Measurements from ENCODE around the gene HSF5. TPM values are rescaled to one million over a fixed set of nuclear protein-coding genes. Genes with fewer than 3 reads are reported as not detected.
A peak's percentile ranks its signal among the peaks of the same experiment; 100 is the strongest.

HSF5 gene
- total and polyA plus RNA-seq, 2 of the 13 experiments (the other 11 are each of a cell fraction or from before 2014, with no cell fraction given): not detected

- ATAC-seq: no peak
- 89% methylated on average over 5 of the region's 6 CpGs for WGBS (ENCODE audit: low lambda C conversion rate)
- no TSS peak for BruUV-seq (replicated peaks)
- H3K9me3 ChIP-seq (ENCODE audit: low read length): no peaks in the 10 kb centered on the region
- H3K27ac ChIP-seq (ENCODE audit: extremely low read length, insufficient read depth, low read length): peak overlapping the region; percentile 92
- no peak overlapping the region for H3K4me2 ChIP-seq (ENCODE audit: low read depth, low read length)
- no peaks in the 10 kb centered on the region for H4K20me1 ChIP-seq (ENCODE audit: insufficient read depth, low read length)
- H3K4me3 ChIP-seq (replicated peaks in 1 of 3; ENCODE audit: insufficient read depth in 1 of 3, low read depth in 2 of 3, low read length in 3 of 3): no peak overlapping the region
- H2AFZ ChIP-seq (ENCODE audit: low read length): no peak overlapping the region
- no peak for FAIRE-seq
- H3K9ac ChIP-seq (ENCODE audit: insufficient read depth, low read depth, low read length): peak overlapping the region; percentile 36
- no peaks in the 10 kb centered on the region for H3K27me3 ChIP-seq (ENCODE audit: control insufficient read depth in 1 of 2, insufficient read depth in 2 of 2, low read length in 2 of 2)
- H3K36me3 ChIP-seq (replicated peaks in 1 of 2; ENCODE audit: control insufficient read depth in 1 of 2, insufficient read depth in 2 of 2, low read length in 2 of 2): peaks cover 35 to 63% of the 10 kb centered on the region in 2 experiments
- 0 out of 2 replicates have a peak, but pooled peaks have one; percentile 19 for TF ChIP-seq RBFOX2 (IDR thresholded peaks at IDR 0.05; ENCODE audit: low read depth, low read length)
- TF ChIP-seq MZF1 (CRISPR knock-in tag; IDR thresholded peaks at IDR 0.05; ENCODE audit: borderline replicate concordance): no peak
- TF ChIP-seq AGO2 (optimal IDR thresholded peaks at IDR 0.05; ENCODE audit: low read depth, low read length): peak; percentile 40
- TF ChIP-seq ZNF687 (CRISPR knock-in tag; IDR thresholded peaks at IDR 0.05): peak; percentile 50
- no peak for TF ChIP-seq MLX (CRISPR knock-in tag; IDR thresholded peaks at IDR 0.05)
- TF ChIP-seq RBM22 (optimal IDR thresholded peaks at IDR 0.05; ENCODE audit: low read length): peak; percentile 83
- TF ChIP-seq SCMH1 (CRISPR knock-in tag; IDR thresholded peaks at IDR 0.05; ENCODE audit: borderline replicate concordance): no peak
- no peak for TF ChIP-seq EP300 (IDR thresholded peaks at IDR 0.05; ENCODE audit: low read depth in 2 of 2, low read length in 2 of 2)
- TF ChIP-seq EP300 (CRISPR knock-in tag; IDR thresholded peaks at IDR 0.05; ENCODE audit: borderline replicate concordance): 0 out of 2 replicates have a peak, but pooled peaks have one; percentile 20
- TF ChIP-seq ZNF792 (CRISPR knock-in tag; IDR thresholded peaks at IDR 0.05): no peak
- intact Hi-C loops (cut with micrococcal nuclease; ENCODE audit: unreplicated experiment): no loop called here
- no peak for DNase-seq (ENCODE audit: low spot score)
- ChIA-PET CTCF (ENCODE audit: low intra/inter-chr PET ratio, low total read pairs) (no interaction called here), POLR2A (interaction anchor here (0.9 to 12.9 kb wide), 5 partner anchors 9 to 44 kb away, joined by 3 to 458 read pairs (median 58); partner anchors contain the start of gene RNF43)
- H3K79me2 ChIP-seq (ENCODE audit: insufficient read depth, low read length): peaks cover 87% of the 10 kb centered on the region
- H3K4me1 ChIP-seq (ENCODE audit: insufficient read depth, low read length): peaks cover 97% of the 10 kb centered on the region
- in situ Hi-C loops (cut with HindIII; ENCODE audit: extremely low pct_ligation_motif_present, low pct_unique_long_range_greater_than_20kb): no loop called here
Observed at GRCh38 chr17:58371300-58371950, 116.8 kb downstream of the HSF5 start.

Measured in HepG2 (cell line).